SK-N-SH treated with all-trans-retinoic acid at 6 μM for 48 hours (cell line): ENCODE results near the gene MUC20.
"Not testable (repeated sequence)": the region's sequence is repeated elsewhere in the genome, so short reads cannot be mapped to it uniquely, and the experiment has no call there.

Experiments used
- ARNTL ChIP-seq: fragments of 450-650 bp; formaldehyde crosslinking; IDR thresholded peaks from 2 replicates; pipeline ENCODE4 v1.5.0; 2020; ENCODE audit warnings: low read depth, mild to moderate bottlenecking, moderate library complexity, borderline replicate concordance
- OSR1 ChIP-seq: fragments of 250-450 bp; sonication (Bioruptor Pico); IDR thresholded peaks from 2 replicates; pipeline ENCODE4 v1.8.0; 2022; ENCODE audit warnings: moderate library complexity, mild to moderate bottlenecking, inconsistent platforms
- PPARA ChIP-seq: fragments of 250-450 bp; sonication (Bioruptor Pico); IDR thresholded peaks from 2 replicates; pipeline ENCODE4 v1.5.0; 2020; ENCODE audit warnings: mild to moderate bottlenecking, borderline replicate concordance
- ZC3H10 ChIP-seq: fragments of 250-450 bp; sonication (Bioruptor Pico); IDR thresholded peaks from 2 replicates; pipeline ENCODE4 v1.5.1; 2021; ENCODE audit warnings: mild to moderate bottlenecking, moderate library complexity
- ZFP3 ChIP-seq: fragments of 250-450 bp; sonication (Bioruptor Pico); IDR thresholded peaks from 2 replicates; pipeline ENCODE4 v1.5.0; 2020; ENCODE audit warnings: mild to moderate bottlenecking, moderate library complexity
- ZFP30 ChIP-seq: fragments of 450-650 bp; formaldehyde crosslinking; IDR thresholded peaks from 2 replicates; pipeline ENCODE4 v1.5.0; 2022; ENCODE audit warnings: mild to moderate bottlenecking, moderate library complexity
- ZNF70 ChIP-seq: fragments of 450-650 bp; formaldehyde crosslinking; IDR thresholded peaks from 2 replicates; pipeline ENCODE4 v1.5.0; 2020; ENCODE audit warnings: mild to moderate bottlenecking, moderate library complexity
- TF ChIP-seq, protein P1 (sequence below): fragments of 250-450 bp; sonication (Bioruptor Pico); IDR thresholded peaks from 2 replicates; pipeline ENCODE4 v1.8.0; 2020; ENCODE audit warnings: mild to moderate bottlenecking, moderate library complexity, borderline replicate concordance
- TF ChIP-seq, protein P2 (sequence below): fragments of 250-450 bp; sonication (Bioruptor Pico); IDR thresholded peaks from 2 replicates; pipeline ENCODE4 v1.5.1; 2021; ENCODE audit warnings: mild to moderate bottlenecking, moderate library complexity

DNA sequence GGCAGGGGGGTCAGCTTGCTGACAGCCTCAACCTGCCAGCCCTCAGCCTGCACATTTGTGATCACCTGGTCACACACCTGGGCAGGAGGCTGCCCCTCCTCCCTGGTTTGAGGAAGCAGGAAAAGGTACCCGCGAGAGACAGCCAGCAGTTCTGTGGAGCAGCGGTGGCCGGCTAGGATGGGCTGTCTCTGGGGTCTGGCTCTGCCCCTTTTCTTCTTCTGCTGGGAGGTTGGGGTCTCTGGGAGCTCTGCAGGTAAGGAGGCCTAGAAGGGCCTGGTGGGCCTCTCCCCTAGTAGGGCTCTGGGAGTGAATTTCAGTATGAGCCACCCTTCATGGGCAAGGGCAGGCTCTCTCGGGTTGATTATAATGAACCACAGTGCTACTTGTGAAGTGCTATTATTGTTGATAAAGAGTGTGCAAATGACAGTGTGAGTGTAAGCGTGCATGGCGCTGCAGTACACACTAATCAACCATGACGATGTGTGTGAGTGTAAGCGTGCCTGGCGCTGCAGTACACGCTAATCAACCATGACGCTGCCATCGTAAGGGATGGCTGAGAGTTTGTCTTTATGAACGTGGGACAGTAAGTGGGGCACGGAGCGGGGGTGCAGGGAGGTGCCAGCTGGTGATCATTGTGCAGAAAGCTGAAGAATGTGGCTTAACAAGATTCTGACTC lies at the start of gene MUC20:
- not testable (repeated sequence) for TF ChIP-seq ZFP30 (CRISPR knock-in tag); ZC3H10 (CRISPR knock-in tag); ZNF70 (CRISPR knock-in tag); ARNTL (CRISPR knock-in tag); PPARA; ZFP3; OSR1 (CRISPR knock-in tag)
- TF ChIP-seq, protein P1, sequence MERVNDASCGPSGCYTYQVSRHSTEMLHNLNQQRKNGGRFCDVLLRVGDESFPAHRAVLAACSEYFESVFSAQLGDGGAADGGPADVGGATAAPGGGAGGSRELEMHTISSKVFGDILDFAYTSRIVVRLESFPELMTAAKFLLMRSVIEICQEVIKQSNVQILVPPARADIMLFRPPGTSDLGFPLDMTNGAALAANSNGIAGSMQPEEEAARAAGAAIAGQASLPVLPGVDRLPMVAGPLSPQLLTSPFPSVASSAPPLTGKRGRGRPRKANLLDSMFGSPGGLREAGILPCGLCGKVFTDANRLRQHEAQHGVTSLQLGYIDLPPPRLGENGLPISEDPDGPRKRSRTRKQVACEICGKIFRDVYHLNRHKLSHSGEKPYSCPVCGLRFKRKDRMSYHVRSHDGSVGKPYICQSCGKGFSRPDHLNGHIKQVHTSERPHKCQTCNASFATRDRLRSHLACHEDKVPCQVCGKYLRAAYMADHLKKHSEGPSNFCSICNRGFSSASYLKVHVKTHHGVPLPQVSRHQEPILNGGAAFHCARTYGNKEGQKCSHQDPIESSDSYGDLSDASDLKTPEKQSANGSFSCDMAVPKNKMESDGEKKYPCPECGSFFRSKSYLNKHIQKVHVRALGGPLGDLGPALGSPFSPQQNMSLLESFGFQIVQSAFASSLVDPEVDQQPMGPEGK = not testable (repeated sequence)
- TF ChIP-seq, protein P2, sequence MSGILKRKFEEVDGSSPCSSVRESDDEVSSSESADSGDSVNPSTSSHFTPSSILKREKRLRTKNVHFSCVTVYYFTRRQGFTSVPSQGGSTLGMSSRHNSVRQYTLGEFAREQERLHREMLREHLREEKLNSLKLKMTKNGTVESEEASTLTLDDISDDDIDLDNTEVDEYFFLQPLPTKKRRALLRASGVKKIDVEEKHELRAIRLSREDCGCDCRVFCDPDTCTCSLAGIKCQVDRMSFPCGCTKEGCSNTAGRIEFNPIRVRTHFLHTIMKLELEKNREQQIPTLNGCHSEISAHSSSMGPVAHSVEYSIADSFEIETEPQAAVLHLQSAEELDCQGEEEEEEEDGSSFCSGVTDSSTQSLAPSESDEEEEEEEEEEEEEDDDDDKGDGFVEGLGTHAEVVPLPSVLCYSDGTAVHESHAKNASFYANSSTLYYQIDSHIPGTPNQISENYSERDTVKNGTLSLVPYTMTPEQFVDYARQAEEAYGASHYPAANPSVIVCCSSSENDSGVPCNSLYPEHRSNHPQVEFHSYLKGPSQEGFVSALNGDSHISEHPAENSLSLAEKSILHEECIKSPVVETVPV (CRISPR knock-in tag) = not testable (repeated sequence)
